GM12878 (cell line): ENCODE measurements around the gene RABEP2. TPM values are rescaled to one million over a fixed set of nuclear protein-coding genes. Genes with fewer than 3 reads are reported as not detected.
A peak's percentile ranks its signal among the peaks of the same experiment; 100 is the strongest.

Source experiments
- BRCA1 ChIP-seq: IDR thresholded peaks from 2 replicates; pipeline ENCODE4 v1.6.1; 2011; ENCODE audit warnings: low read depth, low read length, improper control_type of control experiment
- ESRRA ChIP-seq: IDR thresholded peaks from 2 replicates; pipeline ENCODE4 v1.6.1; 2012; ENCODE audit warnings: mild to moderate bottlenecking, low read length, improper control_type of control experiment
- NFYA ChIP-seq: IDR thresholded peaks from 2 replicates; pipeline ENCODE4 v1.6.1; 2011; ENCODE audit warnings: low read depth, mild to moderate bottlenecking, low read length, improper control_type of control experiment, borderline replicate concordance
- RAD21 ChIP-seq: IDR thresholded peaks from 2 replicates; pipeline ENCODE4 v1.6.1; 2011; ENCODE audit warnings: mild to moderate bottlenecking, low read depth, low read length, moderate library complexity; ENCODE audit not compliant: insufficient read depth
- RBBP5 ChIP-seq: fragments of 200-600 bp; sonication (generic); conservative IDR thresholded peaks from 2 replicates; pipeline ENCODE4 v1.6.1; 2016
- RELA ChIP-seq: fragments of 450-650 bp; IDR thresholded peaks from 2 replicates; pipeline ENCODE4 v1.8.0; 2014; ENCODE audit warnings: borderline replicate concordance; ENCODE audit not compliant: partially characterized antibody
- REST ChIP-seq: IDR thresholded peaks from 2 replicates; pipeline ENCODE4 v1.6.1; 2012; ENCODE audit warnings: mild to moderate bottlenecking, low read depth, low read length
- RUNX3 ChIP-seq: IDR thresholded peaks from 2 replicates; pipeline ENCODE4 v1.6.1; 2012; ENCODE audit warnings: low read length, inconsistent platforms
- SUZ12 ChIP-seq: fragments of 200-600 bp; sonication (generic); IDR thresholded peaks from one replicate; pipeline ENCODE4 v1.6.1; 2018; ENCODE audit warnings: antibody characterized with exemption, mild to moderate bottlenecking; ENCODE audit not compliant: unreplicated experiment
- TAF1 ChIP-seq: IDR thresholded peaks from 2 replicates; pipeline ENCODE4 v1.6.1; 2011; ENCODE audit warnings: mild to moderate bottlenecking, low read depth, low read length, borderline replicate concordance
- TBL1XR1 ChIP-seq: IDR thresholded peaks from 2 replicates; pipeline ENCODE4 v1.6.1; 2012; ENCODE audit warnings: low read depth, low read length, improper control_type of control experiment
- polyA plus RNA-seq, 11 experiments: library from polyadenylated mRNA; depleted of rRNA in 4 of 11; unstranded in 6 of 11; stranded (reverse) in 5 of 11; fragments of >200 nt; fragmentation: Nextera tagmentation in 4 of 11; fragmentation: Illumina TruSeq in 1 of 11; extraction: Ambion mirVana in 4 of 11; extraction: Trizol in 1 of 11; gene quantifications; 1 replicate in 1 of 11; 2 replicates in 10 of 11; pipeline versions ENCODE4 v1.2.1 to v1.2.3, GENCODE V29; 2011 to 2016; ENCODE audit warnings: inconsistent platforms in 2 of 11, missing spikeins in 2 of 11, low read depth in 1 of 11
- total RNA-seq, 4 experiments: library from RNA; depleted of rRNA in 3 of 4; stranded (reverse); fragments of >200 nt in 3 of 4; fragmentation: Illumina TruSeq in 1 of 4; extraction: Trizol in 1 of 4; gene quantifications; 2 replicates each; pipeline versions ENCODE4 v1.2.1 to v1.2.3, GENCODE V29; 2013 to 2021
- TF ChIP-seq, protein P1 (sequence below): fragments of 450-650 bp; IDR thresholded peaks from 2 replicates; pipeline ENCODE4 v1.6.1; 2017; ENCODE audit warnings: borderline replicate concordance
- TF ChIP-seq, protein P2 (sequence below): fragments of 450-650 bp; formaldehyde crosslinking; IDR thresholded peaks from 2 replicates; pipeline ENCODE4 v1.5.0; 2022; ENCODE audit warnings: mild to moderate bottlenecking, missing genetic modification characterization
- TF ChIP-seq, protein P3 (sequence below): fragments of 450-650 bp; IDR thresholded peaks from 2 replicates; pipeline ENCODE4 v1.6.1; 2016; ENCODE audit warnings: mild to moderate bottlenecking
- TF ChIP-seq, protein P4 (sequence below): fragments of 450-650 bp; IDR thresholded peaks from 2 replicates; pipeline ENCODE4 v1.6.1; 2017; ENCODE audit warnings: low read depth, mild to moderate bottlenecking, moderate library complexity

The RABEP2 gene
- total and polyA plus RNA-seq, 10 of the 15 experiments (the other 5 are each of a cell fraction or from before 2014, with no cell fraction given) = 0.47 to 33.2 (median 18.6) TPM

DNA sequence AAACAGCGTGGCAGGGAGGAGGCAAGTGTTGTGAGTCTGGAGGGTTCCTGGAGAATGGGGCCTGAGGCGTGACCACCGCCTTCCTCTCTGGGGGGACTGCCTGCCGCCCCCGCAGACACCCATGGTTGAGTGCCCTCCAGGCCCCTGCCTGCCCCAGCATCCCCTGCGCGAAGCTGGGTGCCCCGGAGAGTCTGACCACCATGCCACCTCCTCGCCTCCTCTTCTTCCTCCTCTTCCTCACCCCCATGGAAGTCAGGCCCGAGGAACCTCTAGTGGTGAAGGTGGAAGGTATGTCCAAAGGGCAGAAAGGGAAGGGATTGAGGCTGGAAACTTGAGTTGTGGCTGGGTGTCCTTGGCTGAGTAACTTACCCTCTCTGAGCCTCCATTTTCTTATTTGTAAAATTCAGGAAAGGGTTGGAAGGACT is 6.8 kb upstream of the RABEP2 start, which contains the start of gene CD19 (continued):
- TF ChIP-seq TAF1 (peak; percentile 35; the same call in 1 of the 2 replicates), RBBP5 (no peak), BRCA1 (no peak), TBL1XR1 (no peak), RELA (no peak), RAD21 (no peak), ESRRA (no peak), SUZ12 (no peak), NFYA (no peak), REST (no peak), RUNX3 (peak; percentile 66)
- TF ChIP-seq, protein P1, sequence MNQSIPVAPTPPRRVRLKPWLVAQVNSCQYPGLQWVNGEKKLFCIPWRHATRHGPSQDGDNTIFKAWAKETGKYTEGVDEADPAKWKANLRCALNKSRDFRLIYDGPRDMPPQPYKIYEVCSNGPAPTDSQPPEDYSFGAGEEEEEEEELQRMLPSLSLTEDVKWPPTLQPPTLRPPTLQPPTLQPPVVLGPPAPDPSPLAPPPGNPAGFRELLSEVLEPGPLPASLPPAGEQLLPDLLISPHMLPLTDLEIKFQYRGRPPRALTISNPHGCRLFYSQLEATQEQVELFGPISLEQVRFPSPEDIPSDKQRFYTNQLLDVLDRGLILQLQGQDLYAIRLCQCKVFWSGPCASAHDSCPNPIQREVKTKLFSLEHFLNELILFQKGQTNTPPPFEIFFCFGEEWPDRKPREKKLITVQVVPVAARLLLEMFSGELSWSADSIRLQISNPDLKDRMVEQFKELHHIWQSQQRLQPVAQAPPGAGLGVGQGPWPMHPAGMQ = no peak
- TF ChIP-seq, protein P2, sequence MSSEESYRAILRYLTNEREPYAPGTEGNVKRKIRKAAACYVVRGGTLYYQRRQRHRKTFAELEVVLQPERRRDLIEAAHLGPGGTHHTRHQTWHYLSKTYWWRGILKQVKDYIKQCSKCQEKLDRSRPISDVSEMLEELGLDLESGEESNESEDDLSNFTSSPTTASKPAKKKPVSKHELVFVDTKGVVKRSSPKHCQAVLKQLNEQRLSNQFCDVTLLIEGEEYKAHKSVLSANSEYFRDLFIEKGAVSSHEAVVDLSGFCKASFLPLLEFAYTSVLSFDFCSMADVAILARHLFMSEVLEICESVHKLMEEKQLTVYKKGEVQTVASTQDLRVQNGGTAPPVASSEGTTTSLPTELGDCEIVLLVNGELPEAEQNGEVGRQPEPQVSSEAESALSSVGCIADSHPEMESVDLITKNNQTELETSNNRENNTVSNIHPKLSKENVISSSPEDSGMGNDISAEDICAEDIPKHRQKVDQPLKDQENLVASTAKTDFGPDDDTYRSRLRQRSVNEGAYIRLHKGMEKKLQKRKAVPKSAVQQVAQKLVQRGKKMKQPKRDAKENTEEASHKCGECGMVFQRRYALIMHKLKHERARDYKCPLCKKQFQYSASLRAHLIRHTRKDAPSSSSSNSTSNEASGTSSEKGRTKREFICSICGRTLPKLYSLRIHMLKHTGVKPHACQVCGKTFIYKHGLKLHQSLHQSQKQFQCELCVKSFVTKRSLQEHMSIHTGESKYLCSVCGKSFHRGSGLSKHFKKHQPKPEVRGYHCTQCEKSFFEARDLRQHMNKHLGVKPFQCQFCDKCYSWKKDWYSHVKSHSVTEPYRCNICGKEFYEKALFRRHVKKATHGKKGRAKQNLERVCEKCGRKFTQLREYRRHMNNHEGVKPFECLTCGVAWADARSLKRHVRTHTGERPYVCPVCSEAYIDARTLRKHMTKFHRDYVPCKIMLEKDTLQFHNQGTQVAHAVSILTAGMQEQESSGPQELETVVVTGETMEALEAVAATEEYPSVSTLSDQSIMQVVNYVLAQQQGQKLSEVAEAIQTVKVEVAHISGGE (CRISPR knock-in tag) = no peak
- TF ChIP-seq, protein P3, sequence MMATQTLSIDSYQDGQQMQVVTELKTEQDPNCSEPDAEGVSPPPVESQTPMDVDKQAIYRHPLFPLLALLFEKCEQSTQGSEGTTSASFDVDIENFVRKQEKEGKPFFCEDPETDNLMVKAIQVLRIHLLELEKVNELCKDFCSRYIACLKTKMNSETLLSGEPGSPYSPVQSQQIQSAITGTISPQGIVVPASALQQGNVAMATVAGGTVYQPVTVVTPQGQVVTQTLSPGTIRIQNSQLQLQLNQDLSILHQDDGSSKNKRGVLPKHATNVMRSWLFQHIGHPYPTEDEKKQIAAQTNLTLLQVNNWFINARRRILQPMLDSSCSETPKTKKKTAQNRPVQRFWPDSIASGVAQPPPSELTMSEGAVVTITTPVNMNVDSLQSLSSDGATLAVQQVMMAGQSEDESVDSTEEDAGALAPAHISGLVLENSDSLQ = no peak
- TF ChIP-seq, protein P4, sequence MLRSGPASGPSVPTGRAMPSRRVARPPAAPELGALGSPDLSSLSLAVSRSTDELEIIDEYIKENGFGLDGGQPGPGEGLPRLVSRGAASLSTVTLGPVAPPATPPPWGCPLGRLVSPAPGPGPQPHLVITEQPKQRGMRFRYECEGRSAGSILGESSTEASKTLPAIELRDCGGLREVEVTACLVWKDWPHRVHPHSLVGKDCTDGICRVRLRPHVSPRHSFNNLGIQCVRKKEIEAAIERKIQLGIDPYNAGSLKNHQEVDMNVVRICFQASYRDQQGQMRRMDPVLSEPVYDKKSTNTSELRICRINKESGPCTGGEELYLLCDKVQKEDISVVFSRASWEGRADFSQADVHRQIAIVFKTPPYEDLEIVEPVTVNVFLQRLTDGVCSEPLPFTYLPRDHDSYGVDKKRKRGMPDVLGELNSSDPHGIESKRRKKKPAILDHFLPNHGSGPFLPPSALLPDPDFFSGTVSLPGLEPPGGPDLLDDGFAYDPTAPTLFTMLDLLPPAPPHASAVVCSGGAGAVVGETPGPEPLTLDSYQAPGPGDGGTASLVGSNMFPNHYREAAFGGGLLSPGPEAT = peak; percentile 30; the same call in 1 of the 2 replicates
